Measurements from ENCODE around the gene PTPN14.
A peak's percentile ranks its signal among the peaks of the same experiment; 100 is the strongest.

Gene PTPN14

GRCh38 chr1:214363386-214363785 lies 188.0 kb downstream of the PTPN14 start:
- peak; percentile 54 for DNase-seq (ENCODE audit: low spot score)

- peak; percentile 27 for DNase-seq (ENCODE audit: low spot score)
Observed at GRCh38 chr1:214362188-214362882, 189.1 kb downstream of the PTPN14 start.

- no peak for DNase-seq (ENCODE audit: low spot score)
Observed at GRCh38 chr1:214361636-214362035, 189.8 kb downstream of the PTPN14 start.

GRCh38 chr1:214360525-214361164 lies 190.8 kb downstream of the PTPN14 start:
- no peak for DNase-seq (ENCODE audit: low spot score)

GRCh38 chr1:214360116-214360515 lies 191.3 kb downstream of the PTPN14 start:
- no peak for DNase-seq (ENCODE audit: low spot score)

- no peak for DNase-seq (ENCODE audit: low spot score)
Observed at GRCh38 chr1:214354440-214355148, 196.8 kb downstream of the PTPN14 start.

DNA sequence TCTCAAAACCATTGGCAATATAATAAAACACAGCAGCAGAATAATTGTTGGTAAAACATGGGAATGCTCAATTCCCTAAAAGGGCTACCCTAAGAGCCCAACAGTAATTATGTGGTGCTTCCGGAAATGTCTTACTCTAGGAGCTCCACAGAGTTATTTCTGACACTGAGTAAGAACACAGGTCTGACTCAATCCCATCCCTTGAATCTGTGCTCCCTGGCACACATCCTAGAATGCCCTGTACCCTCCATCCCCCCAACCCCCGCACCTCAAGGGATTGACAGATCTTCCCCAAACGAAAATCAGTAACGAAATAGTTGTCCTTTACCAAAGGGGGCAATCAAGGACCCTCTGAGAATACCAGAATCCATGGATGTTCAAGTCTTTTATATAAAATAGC lies 198.6 kb downstream of the PTPN14 start:
- DNase-seq (ENCODE audit: low spot score): no peak

DNA sequence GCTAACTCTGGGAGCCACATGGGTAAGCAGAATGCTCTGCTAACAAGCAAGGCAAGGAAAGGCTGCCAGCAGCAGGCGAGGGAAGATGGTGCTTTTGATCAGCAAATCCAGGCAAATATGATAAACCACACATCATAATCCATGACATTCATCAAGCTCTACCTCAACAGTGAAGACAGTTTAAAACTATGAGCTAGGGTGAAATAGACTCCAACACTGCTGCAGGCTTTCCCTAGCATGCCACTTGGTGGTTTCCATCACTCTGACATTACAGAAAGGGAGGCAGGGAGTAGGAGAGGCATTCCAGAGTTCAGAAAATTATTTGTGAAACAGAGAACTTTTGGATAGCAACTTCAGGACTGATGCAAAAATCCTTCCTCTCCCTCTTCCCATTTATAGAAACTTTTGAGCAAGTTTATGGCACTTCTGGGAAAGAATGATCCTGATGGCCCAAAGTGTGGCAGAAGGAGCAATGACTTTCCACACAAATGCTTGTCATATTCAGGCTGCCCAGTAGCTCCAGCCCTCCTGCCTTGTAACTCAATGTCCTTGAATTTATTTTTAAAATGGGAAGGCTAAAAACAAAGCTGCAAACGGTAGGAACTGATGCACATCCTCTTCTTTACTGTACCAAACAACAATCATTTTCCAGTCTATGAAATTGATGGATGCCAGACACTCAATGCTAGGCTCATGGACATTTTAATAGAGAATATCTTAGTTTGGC lies 199.7 kb downstream of the PTPN14 start:
- no peak for DNase-seq (ENCODE audit: low spot score)

- peak; percentile 59 for DNase-seq (ENCODE audit: low spot score)
Observed at GRCh38 chr1:214349781-214350180, 201.6 kb downstream of the PTPN14 start.

GRCh38 chr1:214349008-214349407 lies 202.4 kb downstream of the PTPN14 start:
- no peak for DNase-seq (ENCODE audit: low spot score)

GRCh38 chr1:214344897-214345296 lies 206.5 kb downstream of the PTPN14 start:
- DNase-seq (ENCODE audit: low spot score): no peak

DNA sequence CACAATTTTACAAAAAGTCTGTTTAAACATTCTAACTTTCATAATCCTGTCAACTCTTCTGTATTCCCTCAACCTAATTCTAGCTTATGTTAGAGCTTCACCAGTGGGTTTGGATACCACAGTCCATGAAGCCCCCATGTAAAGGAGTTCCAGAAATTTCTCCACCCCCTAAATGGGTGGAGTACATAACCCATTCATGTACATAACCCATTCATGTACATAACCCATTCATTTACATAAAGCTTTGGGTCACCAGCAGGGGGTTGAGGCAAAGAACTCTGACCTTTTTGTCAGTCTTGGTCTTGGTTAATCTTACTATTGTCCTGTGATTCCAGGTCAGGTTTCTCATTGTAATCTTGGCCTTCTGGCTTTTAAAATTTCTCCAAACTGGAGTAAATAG lies 208.9 kb downstream of the PTPN14 start:
- no peak for DNase-seq (ENCODE audit: low spot score)

DNA sequence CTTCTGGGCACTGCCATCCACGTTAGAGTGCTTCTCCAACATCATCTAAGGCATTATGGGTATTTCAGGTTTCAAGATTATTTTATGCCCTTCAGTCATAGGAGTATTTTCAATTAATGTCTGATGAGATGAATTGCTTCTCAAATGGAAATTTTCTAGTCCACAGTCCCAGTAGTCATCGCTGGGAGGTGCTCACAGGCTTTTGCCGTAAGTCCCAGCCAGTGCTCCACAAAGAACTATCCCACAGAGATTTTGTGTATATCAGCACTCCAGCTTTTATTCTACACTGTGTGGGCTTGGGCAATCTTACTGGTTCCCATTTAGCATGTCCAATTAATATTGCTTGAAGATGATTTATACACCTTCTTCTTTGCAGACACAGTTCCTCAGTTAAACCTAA lies 209.5 kb downstream of the PTPN14 start:
- DNase-seq (ENCODE audit: low spot score): no peak

- no peak for DNase-seq (ENCODE audit: low spot score)
Observed at GRCh38 chr1:214341459-214341858, 209.9 kb downstream of the PTPN14 start.

DNA sequence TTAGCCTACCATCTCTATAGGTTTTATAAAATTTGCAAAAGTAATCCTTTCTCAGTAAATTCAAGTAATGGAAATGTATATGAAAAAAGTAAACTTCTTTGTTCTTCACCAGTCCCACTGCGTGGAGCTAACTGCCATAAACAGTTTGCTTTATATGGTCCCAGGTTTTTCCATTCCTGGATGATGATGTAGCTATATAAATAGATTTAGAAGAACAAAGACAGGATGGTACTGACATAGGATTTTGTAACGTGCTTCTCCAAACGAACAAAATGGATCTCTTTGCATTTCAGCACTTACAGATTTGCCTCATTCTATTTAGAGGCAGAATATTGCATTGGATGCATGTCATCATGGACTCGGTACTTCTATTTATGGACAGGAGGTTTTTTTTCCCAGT lies 213.2 kb downstream of the PTPN14 start:
- DNase-seq (ENCODE audit: low spot score): no peak

DNA sequence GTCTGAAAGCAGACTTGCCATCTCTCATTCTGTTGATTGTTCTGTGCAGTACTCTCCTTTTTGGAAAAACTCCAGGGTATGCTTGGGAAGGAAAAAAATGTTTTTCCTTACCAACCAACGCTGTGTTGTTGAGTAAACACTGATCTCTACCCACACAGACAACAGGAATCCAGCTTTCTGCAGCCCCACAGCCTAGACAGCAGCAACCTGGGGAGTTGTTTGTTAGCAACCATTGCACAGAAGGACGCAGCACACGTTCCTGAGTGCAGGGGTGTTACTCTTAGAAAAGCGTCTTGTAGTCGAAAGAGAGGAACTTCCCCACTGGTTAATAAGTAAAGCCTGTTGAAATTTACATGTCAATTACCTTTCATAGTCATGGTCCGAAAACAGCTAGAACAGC lies 213.9 kb downstream of the PTPN14 start:
- peak; percentile 42 for DNase-seq (ENCODE audit: low spot score)

DNA sequence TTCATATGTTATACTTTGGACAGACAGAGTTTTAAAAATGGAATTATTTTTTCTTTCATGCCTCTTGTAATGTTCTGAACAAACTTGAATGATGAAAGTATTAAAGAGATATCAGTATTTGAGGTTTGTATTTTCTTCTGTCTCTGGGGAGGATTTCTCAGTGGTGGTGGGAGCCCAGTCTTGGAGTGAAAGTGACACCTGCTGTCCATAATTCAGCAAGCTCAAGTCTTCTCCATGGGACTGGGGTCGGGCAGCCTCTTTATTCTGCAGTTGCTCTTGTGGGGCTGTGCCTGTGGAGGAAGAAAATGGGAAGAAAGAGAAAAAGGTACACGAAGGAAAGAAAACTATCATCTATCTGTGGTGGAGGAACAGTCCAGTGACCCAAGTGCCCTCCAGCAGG lies 214.4 kb downstream of the PTPN14 start:
- no peak for DNase-seq (ENCODE audit: low spot score)

DNA sequence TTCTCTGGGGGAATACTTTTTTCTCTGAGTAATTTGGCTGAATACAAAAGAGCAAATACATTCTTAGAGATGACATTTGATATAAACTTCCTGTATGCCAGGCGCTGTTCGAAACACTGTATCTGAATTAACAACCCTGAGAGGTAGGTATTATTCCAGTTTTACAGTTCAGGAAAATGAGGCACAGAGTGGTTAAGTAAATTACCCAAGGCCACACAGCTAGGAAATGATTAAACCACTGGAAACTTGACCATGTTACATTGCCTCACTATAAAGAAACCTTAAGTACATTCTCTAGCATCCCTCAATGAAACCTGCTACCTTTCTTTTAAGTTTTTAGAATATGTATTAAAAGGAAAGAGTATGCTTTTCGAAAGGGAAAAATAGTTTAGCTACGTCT lies 215.8 kb downstream of the PTPN14 start:
- DNase-seq (ENCODE audit: low spot score): no peak

- peak; percentile 83 for DNase-seq (ENCODE audit: low spot score)
Observed at GRCh38 chr1:214332946-214333798, 218.2 kb downstream of the PTPN14 start.

DNA sequence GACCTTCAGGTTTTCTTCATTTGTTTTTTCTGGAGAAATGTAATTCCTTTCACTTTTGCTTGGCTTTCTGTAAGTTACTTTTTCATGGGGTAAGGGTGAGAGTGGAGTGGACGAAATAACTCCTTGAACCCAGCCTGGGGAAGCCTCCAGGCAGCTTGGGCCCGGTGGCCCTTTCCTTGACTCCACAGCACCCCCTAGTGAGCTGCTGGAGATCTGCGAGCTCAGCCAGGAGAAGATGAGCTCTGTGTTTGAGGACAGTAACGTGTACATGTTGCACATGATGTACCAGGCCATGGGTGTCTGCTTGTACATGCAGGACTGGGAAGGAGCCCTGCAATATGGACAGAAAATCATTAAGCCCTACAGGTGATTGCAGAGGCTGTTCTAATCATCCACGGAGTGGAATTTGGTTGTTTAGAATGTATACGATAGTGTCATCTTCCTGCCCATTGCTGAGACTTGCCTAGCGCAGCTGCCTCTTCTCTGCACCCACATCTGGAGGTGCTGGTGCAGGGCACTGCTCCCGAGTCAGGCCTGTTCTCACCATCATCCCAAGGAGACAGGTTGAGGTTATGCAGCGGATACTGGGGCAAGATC lies 219.5 kb downstream of the PTPN14 start:
- DNase-seq (ENCODE audit: low spot score): peak; percentile 80

GRCh38 chr1:214331180-214331579 lies 220.2 kb downstream of the PTPN14 start:
- no peak for DNase-seq (ENCODE audit: low spot score)
